ENCODE measurements around the gene RETREG1.

DNA sequence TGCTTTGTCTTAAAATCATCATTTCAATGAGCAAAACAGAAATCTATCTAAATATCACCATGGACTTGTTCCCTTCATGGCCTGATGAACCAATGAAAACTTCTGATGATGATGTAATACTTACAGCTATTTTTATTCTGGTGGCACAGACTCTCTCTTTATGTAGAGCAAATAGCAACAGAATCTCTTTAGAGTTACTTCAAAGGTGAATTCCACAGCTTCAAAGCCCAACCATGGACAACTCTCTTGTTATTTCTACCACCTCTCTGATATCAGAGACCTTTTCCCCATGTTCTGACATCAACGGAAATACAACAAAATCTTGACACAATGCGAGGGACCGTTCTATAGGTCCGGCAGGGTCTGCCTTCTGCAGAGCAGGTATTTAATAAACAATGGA, 70.1 kb downstream of the RETREG1 start:
- TF ChIP-seq POLR2A (IDR thresholded peaks at IDR 0.05) = no peak
- TF ChIP-seq, protein P1, sequence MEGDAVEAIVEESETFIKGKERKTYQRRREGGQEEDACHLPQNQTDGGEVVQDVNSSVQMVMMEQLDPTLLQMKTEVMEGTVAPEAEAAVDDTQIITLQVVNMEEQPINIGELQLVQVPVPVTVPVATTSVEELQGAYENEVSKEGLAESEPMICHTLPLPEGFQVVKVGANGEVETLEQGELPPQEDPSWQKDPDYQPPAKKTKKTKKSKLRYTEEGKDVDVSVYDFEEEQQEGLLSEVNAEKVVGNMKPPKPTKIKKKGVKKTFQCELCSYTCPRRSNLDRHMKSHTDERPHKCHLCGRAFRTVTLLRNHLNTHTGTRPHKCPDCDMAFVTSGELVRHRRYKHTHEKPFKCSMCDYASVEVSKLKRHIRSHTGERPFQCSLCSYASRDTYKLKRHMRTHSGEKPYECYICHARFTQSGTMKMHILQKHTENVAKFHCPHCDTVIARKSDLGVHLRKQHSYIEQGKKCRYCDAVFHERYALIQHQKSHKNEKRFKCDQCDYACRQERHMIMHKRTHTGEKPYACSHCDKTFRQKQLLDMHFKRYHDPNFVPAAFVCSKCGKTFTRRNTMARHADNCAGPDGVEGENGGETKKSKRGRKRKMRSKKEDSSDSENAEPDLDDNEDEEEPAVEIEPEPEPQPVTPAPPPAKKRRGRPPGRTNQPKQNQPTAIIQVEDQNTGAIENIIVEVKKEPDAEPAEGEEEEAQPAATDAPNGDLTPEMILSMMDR (IDR thresholded peaks at IDR 0.05) = no peak
